SK-N-SH treated with all-trans-retinoic acid at 6 μM for 48 hours (cell line): Measurements from ENCODE around the gene PFKFB1.

ENCODE experiments used
- ATAC-seq: fragments of 200-7000 bp; cut with Tn5 transposase; 3 replicates; pipeline ENCODE4 v1.9.1; 2020; ENCODE audit warnings: mild to moderate bottlenecking, moderate library complexity
- ARNTL ChIP-seq: fragments of 450-650 bp; formaldehyde crosslinking; IDR thresholded peaks from 2 replicates; pipeline ENCODE4 v1.5.0; 2020; ENCODE audit warnings: low read depth, mild to moderate bottlenecking, moderate library complexity, borderline replicate concordance
- BACH2 ChIP-seq: fragments of 250-450 bp; sonication (Bioruptor Pico); IDR thresholded peaks from 2 replicates; pipeline ENCODE4 v1.9.0; 2021; ENCODE audit warnings: mild to moderate bottlenecking, borderline replicate concordance
- ESRRG ChIP-seq: fragments of 250-450 bp; sonication (Bioruptor Pico); IDR thresholded peaks from 2 replicates; pipeline ENCODE4 v1.6.1; 2021; ENCODE audit warnings: mild to moderate bottlenecking
- GLIS3 ChIP-seq: fragments of 250-450 bp; sonication (Bioruptor Pico); IDR thresholded peaks from 2 replicates; pipeline ENCODE4 v1.5.0; 2020; ENCODE audit warnings: mild to moderate bottlenecking, moderate library complexity
- ISL1 ChIP-seq: fragments of 250-450 bp; sonication (Bioruptor Pico); IDR thresholded peaks from 2 replicates; pipeline ENCODE4 v2.1.2; 2022; ENCODE audit warnings: mild to moderate bottlenecking, moderate library complexity
- OSR1 ChIP-seq: fragments of 250-450 bp; sonication (Bioruptor Pico); IDR thresholded peaks from 2 replicates; pipeline ENCODE4 v1.8.0; 2022; ENCODE audit warnings: moderate library complexity, mild to moderate bottlenecking, inconsistent platforms
- PPARA ChIP-seq: fragments of 250-450 bp; sonication (Bioruptor Pico); IDR thresholded peaks from 2 replicates; pipeline ENCODE4 v1.5.0; 2020; ENCODE audit warnings: mild to moderate bottlenecking, borderline replicate concordance
- RARB ChIP-seq: fragments of 250-450 bp; sonication (Bioruptor Pico); IDR thresholded peaks from 2 replicates; pipeline ENCODE4 v1.8.0; 2021; ENCODE audit warnings: mild to moderate bottlenecking, moderate library complexity
- TCF4 ChIP-seq: fragments of 250-450 bp; sonication (Bioruptor Pico); IDR thresholded peaks from 2 replicates; pipeline ENCODE4 v1.8.0; 2021; ENCODE audit warnings: mild to moderate bottlenecking, moderate library complexity, borderline replicate concordance
- TOX ChIP-seq: fragments of 250-450 bp; sonication (Bioruptor Pico); IDR thresholded peaks from 2 replicates; pipeline ENCODE4 v1.8.0; 2021; ENCODE audit warnings: mild to moderate bottlenecking, moderate library complexity, borderline replicate concordance
- ZC3H10 ChIP-seq: fragments of 250-450 bp; sonication (Bioruptor Pico); IDR thresholded peaks from 2 replicates; pipeline ENCODE4 v1.5.1; 2021; ENCODE audit warnings: mild to moderate bottlenecking, moderate library complexity
- ZFP3 ChIP-seq: fragments of 250-450 bp; sonication (Bioruptor Pico); IDR thresholded peaks from 2 replicates; pipeline ENCODE4 v1.5.0; 2020; ENCODE audit warnings: mild to moderate bottlenecking, moderate library complexity
- ZFP30 ChIP-seq: fragments of 450-650 bp; formaldehyde crosslinking; IDR thresholded peaks from 2 replicates; pipeline ENCODE4 v1.5.0; 2022; ENCODE audit warnings: mild to moderate bottlenecking, moderate library complexity
- ZNF70 ChIP-seq: fragments of 450-650 bp; formaldehyde crosslinking; IDR thresholded peaks from 2 replicates; pipeline ENCODE4 v1.5.0; 2020; ENCODE audit warnings: mild to moderate bottlenecking, moderate library complexity
- TF ChIP-seq, protein P1 (sequence below): fragments of 250-450 bp; sonication (Bioruptor Pico); IDR thresholded peaks from 2 replicates; pipeline ENCODE4 v1.8.0; 2021; ENCODE audit warnings: low read depth, mild to moderate bottlenecking, moderate library complexity, borderline replicate concordance
- TF ChIP-seq, protein P2 (sequence below): fragments of 250-450 bp; sonication (Bioruptor Pico); IDR thresholded peaks from 2 replicates; pipeline ENCODE4 v1.5.1; 2020; ENCODE audit warnings: low read depth, mild to moderate bottlenecking, moderate library complexity
- TF ChIP-seq, protein P3 (sequence below): fragments of 250-450 bp; sonication (Bioruptor Pico); IDR thresholded peaks from 2 replicates; pipeline ENCODE4 v1.8.0; 2020; ENCODE audit warnings: mild to moderate bottlenecking, moderate library complexity, borderline replicate concordance
- TF ChIP-seq, protein P4 (sequence below): fragments of 250-450 bp; sonication (Bioruptor Pico); IDR thresholded peaks from 2 replicates; pipeline ENCODE4 v1.5.0; 2020; ENCODE audit warnings: mild to moderate bottlenecking, moderate library complexity
- TF ChIP-seq, protein P5 (sequence below): fragments of 250-450 bp; sonication (Bioruptor Pico); IDR thresholded peaks from 2 replicates; pipeline ENCODE4 v1.5.1; 2021; ENCODE audit warnings: mild to moderate bottlenecking, moderate library complexity

Gene PFKFB1

DNA sequence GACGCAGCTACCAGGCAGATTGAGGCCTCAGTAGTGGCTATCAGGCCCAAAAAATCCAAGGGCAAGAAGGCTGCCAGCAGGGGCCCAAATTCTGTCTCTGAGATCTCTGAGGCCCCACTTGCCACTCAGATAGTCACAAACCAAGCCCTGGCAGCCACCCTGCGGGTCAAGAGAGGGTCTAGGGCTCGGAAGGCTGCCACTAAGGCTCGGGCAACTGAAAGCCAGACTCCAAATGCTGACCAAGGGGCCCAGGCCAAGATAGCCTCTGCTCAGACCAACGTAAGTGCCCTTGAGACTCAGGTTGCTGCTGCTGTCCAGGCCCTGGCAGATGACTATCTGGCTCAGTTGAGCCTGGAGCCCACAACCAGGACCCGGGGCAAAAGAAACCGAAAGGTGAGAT lies 70.6 kb downstream of the PFKFB1 start:
- TF ChIP-seq, protein P1, sequence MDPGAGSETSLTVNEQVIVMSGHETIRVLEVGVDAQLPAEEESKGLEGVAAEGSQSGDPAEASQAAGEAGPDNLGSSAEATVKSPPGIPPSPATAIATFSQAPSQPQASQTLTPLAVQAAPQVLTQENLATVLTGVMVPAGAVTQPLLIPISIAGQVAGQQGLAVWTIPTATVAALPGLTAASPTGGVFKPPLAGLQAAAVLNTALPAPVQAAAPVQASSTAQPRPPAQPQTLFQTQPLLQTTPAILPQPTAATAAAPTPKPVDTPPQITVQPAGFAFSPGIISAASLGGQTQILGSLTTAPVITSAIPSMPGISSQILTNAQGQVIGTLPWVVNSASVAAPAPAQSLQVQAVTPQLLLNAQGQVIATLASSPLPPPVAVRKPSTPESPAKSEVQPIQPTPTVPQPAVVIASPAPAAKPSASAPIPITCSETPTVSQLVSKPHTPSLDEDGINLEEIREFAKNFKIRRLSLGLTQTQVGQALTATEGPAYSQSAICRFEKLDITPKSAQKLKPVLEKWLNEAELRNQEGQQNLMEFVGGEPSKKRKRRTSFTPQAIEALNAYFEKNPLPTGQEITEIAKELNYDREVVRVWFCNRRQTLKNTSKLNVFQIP (CRISPR knock-in tag) = no peak
- TF ChIP-seq, protein P2, sequence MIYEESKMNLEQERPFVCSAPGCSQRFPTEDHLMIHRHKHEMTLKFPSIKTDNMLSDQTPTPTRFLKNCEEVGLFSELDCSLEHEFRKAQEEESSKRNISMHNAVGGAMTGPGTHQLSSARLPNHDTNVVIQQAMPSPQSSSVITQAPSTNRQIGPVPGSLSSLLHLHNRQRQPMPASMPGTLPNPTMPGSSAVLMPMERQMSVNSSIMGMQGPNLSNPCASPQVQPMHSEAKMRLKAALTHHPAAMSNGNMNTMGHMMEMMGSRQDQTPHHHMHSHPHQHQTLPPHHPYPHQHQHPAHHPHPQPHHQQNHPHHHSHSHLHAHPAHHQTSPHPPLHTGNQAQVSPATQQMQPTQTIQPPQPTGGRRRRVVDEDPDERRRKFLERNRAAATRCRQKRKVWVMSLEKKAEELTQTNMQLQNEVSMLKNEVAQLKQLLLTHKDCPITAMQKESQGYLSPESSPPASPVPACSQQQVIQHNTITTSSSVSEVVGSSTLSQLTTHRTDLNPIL (CRISPR knock-in tag) = no peak
- TF ChIP-seq TCF4 (CRISPR knock-in tag) = no peak
- no peak for TF ChIP-seq ZNF70 (CRISPR knock-in tag)
- TF ChIP-seq BACH2 (CRISPR knock-in tag) = no peak
- no peak for TF ChIP-seq ARNTL (CRISPR knock-in tag)
- TF ChIP-seq GLIS3 (CRISPR knock-in tag) = no peak
- TF ChIP-seq, protein P3, sequence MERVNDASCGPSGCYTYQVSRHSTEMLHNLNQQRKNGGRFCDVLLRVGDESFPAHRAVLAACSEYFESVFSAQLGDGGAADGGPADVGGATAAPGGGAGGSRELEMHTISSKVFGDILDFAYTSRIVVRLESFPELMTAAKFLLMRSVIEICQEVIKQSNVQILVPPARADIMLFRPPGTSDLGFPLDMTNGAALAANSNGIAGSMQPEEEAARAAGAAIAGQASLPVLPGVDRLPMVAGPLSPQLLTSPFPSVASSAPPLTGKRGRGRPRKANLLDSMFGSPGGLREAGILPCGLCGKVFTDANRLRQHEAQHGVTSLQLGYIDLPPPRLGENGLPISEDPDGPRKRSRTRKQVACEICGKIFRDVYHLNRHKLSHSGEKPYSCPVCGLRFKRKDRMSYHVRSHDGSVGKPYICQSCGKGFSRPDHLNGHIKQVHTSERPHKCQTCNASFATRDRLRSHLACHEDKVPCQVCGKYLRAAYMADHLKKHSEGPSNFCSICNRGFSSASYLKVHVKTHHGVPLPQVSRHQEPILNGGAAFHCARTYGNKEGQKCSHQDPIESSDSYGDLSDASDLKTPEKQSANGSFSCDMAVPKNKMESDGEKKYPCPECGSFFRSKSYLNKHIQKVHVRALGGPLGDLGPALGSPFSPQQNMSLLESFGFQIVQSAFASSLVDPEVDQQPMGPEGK (CRISPR knock-in tag) = no peak
- no peak for TF ChIP-seq ISL1 (CRISPR knock-in tag)
- no peak for ATAC-seq

DNA sequence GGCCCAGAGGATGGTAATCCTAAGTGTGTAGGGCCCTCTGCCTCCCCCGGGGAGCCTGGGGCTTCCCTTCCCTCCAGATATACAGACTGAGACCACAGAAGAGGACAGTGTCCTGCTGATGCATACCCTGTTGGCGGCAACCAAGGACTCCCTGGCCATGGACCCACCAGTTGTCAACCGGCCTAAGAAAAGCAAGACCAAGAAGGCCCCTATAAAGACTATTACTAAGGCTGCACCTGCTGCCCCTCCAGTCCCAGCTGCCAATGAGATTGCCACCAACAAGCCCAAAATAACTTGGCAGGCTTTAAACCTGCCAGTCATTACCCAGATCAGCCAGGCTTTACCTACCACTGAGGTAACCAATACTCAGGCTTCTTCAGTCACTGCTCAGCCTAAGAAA lies 71.4 kb downstream of the PFKFB1 start:
- ATAC-seq = no peak
- TF ChIP-seq PPARA (CRISPR knock-in tag) (no peak), ZC3H10 (CRISPR knock-in tag) (no peak), OSR1 (no peak), GLIS3 (CRISPR knock-in tag) (no peak), ZFP30 (CRISPR knock-in tag) (no peak), ARNTL (CRISPR knock-in tag) (no peak)
- TF ChIP-seq, protein P4, sequence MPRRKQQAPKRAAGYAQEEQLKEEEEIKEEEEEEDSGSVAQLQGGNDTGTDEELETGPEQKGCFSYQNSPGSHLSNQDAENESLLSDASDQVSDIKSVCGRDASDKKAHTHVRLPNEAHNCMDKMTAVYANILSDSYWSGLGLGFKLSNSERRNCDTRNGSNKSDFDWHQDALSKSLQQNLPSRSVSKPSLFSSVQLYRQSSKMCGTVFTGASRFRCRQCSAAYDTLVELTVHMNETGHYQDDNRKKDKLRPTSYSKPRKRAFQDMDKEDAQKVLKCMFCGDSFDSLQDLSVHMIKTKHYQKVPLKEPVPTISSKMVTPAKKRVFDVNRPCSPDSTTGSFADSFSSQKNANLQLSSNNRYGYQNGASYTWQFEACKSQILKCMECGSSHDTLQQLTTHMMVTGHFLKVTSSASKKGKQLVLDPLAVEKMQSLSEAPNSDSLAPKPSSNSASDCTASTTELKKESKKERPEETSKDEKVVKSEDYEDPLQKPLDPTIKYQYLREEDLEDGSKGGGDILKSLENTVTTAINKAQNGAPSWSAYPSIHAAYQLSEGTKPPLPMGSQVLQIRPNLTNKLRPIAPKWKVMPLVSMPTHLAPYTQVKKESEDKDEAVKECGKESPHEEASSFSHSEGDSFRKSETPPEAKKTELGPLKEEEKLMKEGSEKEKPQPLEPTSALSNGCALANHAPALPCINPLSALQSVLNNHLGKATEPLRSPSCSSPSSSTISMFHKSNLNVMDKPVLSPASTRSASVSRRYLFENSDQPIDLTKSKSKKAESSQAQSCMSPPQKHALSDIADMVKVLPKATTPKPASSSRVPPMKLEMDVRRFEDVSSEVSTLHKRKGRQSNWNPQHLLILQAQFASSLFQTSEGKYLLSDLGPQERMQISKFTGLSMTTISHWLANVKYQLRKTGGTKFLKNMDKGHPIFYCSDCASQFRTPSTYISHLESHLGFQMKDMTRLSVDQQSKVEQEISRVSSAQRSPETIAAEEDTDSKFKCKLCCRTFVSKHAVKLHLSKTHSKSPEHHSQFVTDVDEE (CRISPR knock-in tag) = no peak

DNA sequence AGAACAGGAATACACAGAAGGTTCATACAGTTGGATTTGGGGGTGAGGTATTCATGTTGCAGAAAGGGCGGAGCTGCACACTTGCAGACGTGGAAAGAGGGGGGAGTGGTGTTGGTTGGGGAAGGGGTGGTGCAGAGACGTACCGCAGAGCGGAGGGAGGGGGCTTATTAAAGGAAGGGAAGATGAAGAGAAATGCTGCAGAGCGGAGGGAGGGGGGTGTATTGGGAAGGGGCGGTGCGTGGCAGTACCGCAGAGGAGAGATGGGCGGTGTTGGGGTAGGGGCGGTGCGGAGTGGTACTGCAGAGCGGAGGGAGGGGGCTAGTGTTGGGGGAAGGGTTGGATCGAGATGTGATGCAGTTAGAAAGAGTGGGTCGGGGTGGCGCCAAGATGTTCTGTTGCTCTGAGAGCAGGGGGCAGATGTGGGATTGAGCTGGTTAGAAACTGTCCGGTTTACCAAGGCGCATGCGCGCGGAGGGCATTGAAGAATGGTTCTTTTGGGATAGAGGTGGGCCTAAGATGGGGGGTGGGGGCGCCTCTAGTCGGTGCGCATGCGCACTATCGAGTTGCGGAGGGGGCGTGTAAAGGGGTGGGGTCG lies 72.5 kb downstream of the PFKFB1 start:
- peak; percentile 86 for ATAC-seq
- TF ChIP-seq, protein P1 (CRISPR knock-in tag) = no peak
- no peak for TF ChIP-seq RARB
- no peak for TF ChIP-seq TOX (CRISPR knock-in tag)
- no peak for TF ChIP-seq ZC3H10 (CRISPR knock-in tag)
- no peak for TF ChIP-seq ISL1 (CRISPR knock-in tag)
- TF ChIP-seq PPARA (CRISPR knock-in tag) = no peak
- no peak for TF ChIP-seq ZFP3 (CRISPR knock-in tag)
- TF ChIP-seq ESRRG (CRISPR knock-in tag) = no peak
- TF ChIP-seq, protein P5, sequence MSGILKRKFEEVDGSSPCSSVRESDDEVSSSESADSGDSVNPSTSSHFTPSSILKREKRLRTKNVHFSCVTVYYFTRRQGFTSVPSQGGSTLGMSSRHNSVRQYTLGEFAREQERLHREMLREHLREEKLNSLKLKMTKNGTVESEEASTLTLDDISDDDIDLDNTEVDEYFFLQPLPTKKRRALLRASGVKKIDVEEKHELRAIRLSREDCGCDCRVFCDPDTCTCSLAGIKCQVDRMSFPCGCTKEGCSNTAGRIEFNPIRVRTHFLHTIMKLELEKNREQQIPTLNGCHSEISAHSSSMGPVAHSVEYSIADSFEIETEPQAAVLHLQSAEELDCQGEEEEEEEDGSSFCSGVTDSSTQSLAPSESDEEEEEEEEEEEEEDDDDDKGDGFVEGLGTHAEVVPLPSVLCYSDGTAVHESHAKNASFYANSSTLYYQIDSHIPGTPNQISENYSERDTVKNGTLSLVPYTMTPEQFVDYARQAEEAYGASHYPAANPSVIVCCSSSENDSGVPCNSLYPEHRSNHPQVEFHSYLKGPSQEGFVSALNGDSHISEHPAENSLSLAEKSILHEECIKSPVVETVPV (CRISPR knock-in tag) = no peak
- no peak for TF ChIP-seq ARNTL (CRISPR knock-in tag)
- no peak for TF ChIP-seq GLIS3 (CRISPR knock-in tag)
